ENCODE results near the gene SLITRK1.

GRCh38 chr13:83829810-83830209 lies 52.5 kb downstream of the SLITRK1 start:
- TF ChIP-seq EP300 (IDR thresholded peaks at IDR 0.05) (no peak), POLR2A (IDR thresholded peaks at IDR 0.05) (no peak)
- TF ChIP-seq, protein P1, sequence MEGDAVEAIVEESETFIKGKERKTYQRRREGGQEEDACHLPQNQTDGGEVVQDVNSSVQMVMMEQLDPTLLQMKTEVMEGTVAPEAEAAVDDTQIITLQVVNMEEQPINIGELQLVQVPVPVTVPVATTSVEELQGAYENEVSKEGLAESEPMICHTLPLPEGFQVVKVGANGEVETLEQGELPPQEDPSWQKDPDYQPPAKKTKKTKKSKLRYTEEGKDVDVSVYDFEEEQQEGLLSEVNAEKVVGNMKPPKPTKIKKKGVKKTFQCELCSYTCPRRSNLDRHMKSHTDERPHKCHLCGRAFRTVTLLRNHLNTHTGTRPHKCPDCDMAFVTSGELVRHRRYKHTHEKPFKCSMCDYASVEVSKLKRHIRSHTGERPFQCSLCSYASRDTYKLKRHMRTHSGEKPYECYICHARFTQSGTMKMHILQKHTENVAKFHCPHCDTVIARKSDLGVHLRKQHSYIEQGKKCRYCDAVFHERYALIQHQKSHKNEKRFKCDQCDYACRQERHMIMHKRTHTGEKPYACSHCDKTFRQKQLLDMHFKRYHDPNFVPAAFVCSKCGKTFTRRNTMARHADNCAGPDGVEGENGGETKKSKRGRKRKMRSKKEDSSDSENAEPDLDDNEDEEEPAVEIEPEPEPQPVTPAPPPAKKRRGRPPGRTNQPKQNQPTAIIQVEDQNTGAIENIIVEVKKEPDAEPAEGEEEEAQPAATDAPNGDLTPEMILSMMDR (IDR thresholded peaks at IDR 0.05), result no peak

Data from ovary (tissue), 3 donors.